Pancreas (tissue), 10 donors: ENCODE results near the gene SIRT4. TPM values are rescaled to one million over a fixed set of nuclear protein-coding genes. Genes with fewer than 3 reads are reported as not detected.

Experiments used
- ATAC-seq, 4 donors: fragments of 200-7000 bp; cut with Tn5 transposase; one replicate each; pipeline versions ENCODE4 v1.8.0 to v1.9.1; 2020; ENCODE audit warnings: mild to moderate bottlenecking in 4 of 4, moderate library complexity in 4 of 4
- DNase-seq, 6 donors: peaks; one replicate each; pipeline ENCODE4 v3.0.0-alpha.2; 2020
- FAIRE-seq: peaks from 2 replicates; lab custom pipeline; 2012; peaks lifted over from hg19 to GRCh38; lab: Jason Lieb, UNC
- H3K27ac ChIP-seq, 4 donors: fragments of 200-600 bp; sonication (generic); 1 replicate in 3 of 4; 2 replicates in 1 of 4; pipeline versions ENCODE4 v1.5.0 to v1.8.0; 2020
- H3K27me3 ChIP-seq, 4 donors: fragments of 200-600 bp; one replicate each; pipeline ENCODE4 v1.8.0; 2021
- H3K36me3 ChIP-seq, 3 donors: fragments of 200-600 bp; sonication (generic) in 1 of 3; one replicate each; pipeline versions ENCODE4 v1.5.0 to v1.8.0; 2020 to 2021
- H3K4me1 ChIP-seq, 3 donors: fragments of 200-600 bp; one replicate each; pipeline ENCODE4 v1.8.0; 2021
- H3K4me3 ChIP-seq, 4 donors: fragments of 200-600 bp; sonication (generic) in 2 of 4; one replicate each; pipeline versions ENCODE4 v1.5.0 to v1.8.0; 2020 to 2021
- H3K9me3 ChIP-seq, 4 donors: fragments of 200-600 bp; one replicate each; pipeline ENCODE4 v1.8.0; 2021
- CTCF ChIP-seq, 4 donors: fragments of 200-600 bp; sonication (generic) in 3 of 4; IDR thresholded peaks; one replicate each; pipeline versions ENCODE4 v1.5.0 to v1.8.0; 2021; ENCODE audit warnings: antibody characterized with exemption in 4 of 4
- WGBS, 2 donors: extraction: QIAGEN DNeasy Blood & Tissue Kit; methylation state at CpG; one replicate each; pipeline ENCODE4 v1.1.7; 2013; 5-methylcytosine and 5-hydroxymethylcytosine counted together
- intact Hi-C, 3 donors: fragments of 100-400 bp; cut with DNase I; formaldehyde crosslinking; loops; one replicate each; pipeline versions ENCODE4 v1.11.1 to v1.14.2; 2022
- polyA plus RNA-seq, 2 donors: library from polyadenylated mRNA; stranded (reverse); fragments of 200-250 nt; gene quantifications; one replicate each; pipeline ENCODE4 v1.2.3, GENCODE V29; 2013
- total RNA-seq, 6 donors: library from RNA; stranded (reverse); fragmentation: NEBNext Ultra II Directional in 4 of 6; extraction: Animal tissue kit (Norgen Biotek cat#: 25700) in 4 of 6; gene quantifications; one replicate each; pipeline versions ENCODE4 v1.2.1 to v1.2.4, GENCODE V29; 2021 to 2023
- donor health status: healthy with polysubstance abuse.
- donor health status: DM: no; HTN: no; CAD: no; lungs with moderate emphysema.
- donor health status: DM: no; HTN: no; CAD: no.
- donor health status: control.
- donor health status: control.
- donor health status: Bipolar disorder and iron deficiency.
- donor health status: DM: yes; HTN: yes; CAD: no.
- donor health status: DM: no; HTN: no; CAD: no.
- donor health status: DM: no; HTN: no; CAD: no.
- donor health status: DM: yes; HTN: yes; CAD: no.

The SIRT4 gene
- total and polyA plus RNA-seq, 8 donors: 0.56 to 2.4 (median 1.5) TPM

- no peak for TF ChIP-seq CTCF (IDR thresholded peaks at IDR 0.05)
- H3K4me3 ChIP-seq: no peak overlapping the region
- intact Hi-C loops: no loop called here
- FAIRE-seq (no peak), ATAC-seq (no peak), DNase-seq (peak in 1 of 6 donors; percentile 50)
- no peak overlapping the region for H3K27ac ChIP-seq
- H3K36me3 ChIP-seq: no peaks in the 10 kb centered on the region
- WGBS, 2 donors: 92 to 95% methylated on average over 6 of the region's 6 CpGs
- peaks cover 15% of the 10 kb centered on the region in 3 donors for H3K4me1 ChIP-seq
- H3K27me3 ChIP-seq: no peaks in the 10 kb centered on the region
- H3K9me3 ChIP-seq: no peaks in the 10 kb centered on the region
Measured at GRCh38 chr12:120353136-120353535, 51.0 kb downstream of the SIRT4 start.

- TF ChIP-seq CTCF (IDR thresholded peaks at IDR 0.05): no peak
- H3K27me3 ChIP-seq: no peaks in the 10 kb centered on the region
- no peak overlapping the region for H3K4me3 ChIP-seq
- ATAC-seq (no peak), FAIRE-seq (no peak), DNase-seq (no peak)
- peaks cover 15% of the 10 kb centered on the region in 3 donors for H3K4me1 ChIP-seq
- intact Hi-C loops: no loop called here
- H3K36me3 ChIP-seq: no peaks in the 10 kb centered on the region
- no peaks in the 10 kb centered on the region for H3K9me3 ChIP-seq
- H3K27ac ChIP-seq: no peak overlapping the region
- WGBS, 2 donors: 94 to 97% methylated on average over 4 of the region's 4 CpGs
Measured at GRCh38 chr12:120353556-120354317, 51.6 kb downstream of the SIRT4 start.

DNA sequence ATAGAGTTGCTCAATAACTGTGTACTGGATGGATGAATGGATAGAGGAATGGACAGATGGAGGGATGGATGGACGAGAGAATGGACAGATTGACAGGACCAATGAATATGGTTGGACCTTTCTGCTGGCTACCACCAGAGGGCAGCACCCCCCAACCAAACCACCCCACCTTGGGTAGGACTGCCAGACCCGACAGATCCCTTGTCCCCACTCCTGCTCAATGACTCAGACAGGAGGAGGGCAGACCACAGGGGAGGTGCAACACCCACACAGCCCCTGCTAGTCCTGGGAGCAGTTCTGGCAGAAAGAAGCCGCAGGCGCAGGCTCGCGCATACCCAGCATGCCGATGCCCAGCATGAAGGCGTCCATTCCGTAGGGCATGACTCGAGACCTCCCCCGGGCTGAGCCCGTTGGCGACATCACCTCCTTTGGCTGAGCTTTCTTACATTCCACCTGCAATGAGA, 54.5 kb downstream of the SIRT4 start:
- intact Hi-C loops: loop anchor here in 2 of 3 donors (5.0 kb wide), 1 partner anchor 76 kb away; no protein-coding TSS in a partner anchor

GRCh38 chr12:120357104-120357503, 55.0 kb downstream of the SIRT4 start:
- H3K9me3 ChIP-seq: no peaks in the 10 kb centered on the region
- no peak overlapping the region for H3K27ac ChIP-seq
- 69 to 75% methylated on average over 5 of the region's 5 CpGs for WGBS, 2 donors
- FAIRE-seq (no peak), ATAC-seq (no peak), DNase-seq (no peak)
- intact Hi-C loops: loop anchor here in 2 of 3 donors (5.0 kb wide), 1 partner anchor 75 kb away; no protein-coding TSS in a partner anchor
- H3K4me1 ChIP-seq: no peaks in the 10 kb centered on the region
- H3K27me3 ChIP-seq: no peaks in the 10 kb centered on the region
- H3K4me3 ChIP-seq: no peak overlapping the region
- TF ChIP-seq CTCF (IDR thresholded peaks at IDR 0.05): no peak
- H3K36me3 ChIP-seq: no peaks in the 10 kb centered on the region

More for the DNA sequence above, 54.5 kb downstream of the SIRT4 start:
- FAIRE-seq (no peak), DNase-seq (peak; percentile 64 to 88 (median 80)), ATAC-seq (peak; percentile 84 to 97 (median 92))
- H3K4me3 ChIP-seq: no peak overlapping the region
- peak; percentile 66 to 76 (median 69) for TF ChIP-seq CTCF (IDR thresholded peaks at IDR 0.05)
- 63 to 80% methylated on average over 12 to 13 of the region's 13 CpGs for WGBS, 2 donors
- peaks cover 0 to under 1% (median 0%) of the 10 kb centered on the region in 3 donors for H3K4me1 ChIP-seq
- H3K27ac ChIP-seq: no peak overlapping the region
- H3K27me3 ChIP-seq: no peaks in the 10 kb centered on the region
- H3K9me3 ChIP-seq: no peaks in the 10 kb centered on the region
- no peaks in the 10 kb centered on the region for H3K36me3 ChIP-seq
